Left renal cortex interstitium (tissue), 4 donors: ENCODE measurements around the gene AFDN. TPM values are rescaled to one million over a fixed set of nuclear protein-coding genes. Genes with fewer than 3 reads are reported as not detected.

Source experiments
- DNase-seq, 4 donors: peaks; one replicate each; pipeline ENCODE4 v3.0.0-alpha.2; 2013; ENCODE audit warnings: low read depth in 4 of 4, low spot score in 2 of 4, missing footprints in 1 of 4
- polyA plus RNA-seq, 4 donors: library from polyadenylated mRNA; unstranded; fragments of 120-200 nt; gene quantifications; one replicate each; pipeline ENCODE4 v1.2.1, GENCODE V29; 2013; ENCODE audit not compliant: insufficient read length in 4 of 4

Gene AFDN
- polyA plus RNA-seq, 4 donors, result 133 to 248 (median 191) TPM

DNA sequence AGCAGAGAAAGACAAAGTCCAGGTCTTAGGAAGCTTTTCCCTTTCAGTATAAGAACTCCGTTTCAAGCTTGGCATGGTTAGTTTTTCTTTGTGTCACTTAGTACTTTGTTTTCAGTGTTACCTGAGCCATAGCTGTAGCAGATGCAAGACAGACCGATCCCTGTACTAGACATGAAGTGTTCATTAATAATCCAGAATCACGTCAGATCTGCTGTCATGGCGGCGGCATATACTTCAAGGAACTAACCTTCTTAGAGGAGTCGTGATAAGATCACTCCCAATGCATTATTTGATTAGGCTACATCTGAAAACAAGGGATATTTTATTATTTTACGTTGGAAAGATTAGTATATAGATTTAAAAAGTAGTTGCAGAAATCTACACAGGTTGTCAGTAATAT lies 83.9 kb downstream of the AFDN start:
- no peak for DNase-seq

DNA sequence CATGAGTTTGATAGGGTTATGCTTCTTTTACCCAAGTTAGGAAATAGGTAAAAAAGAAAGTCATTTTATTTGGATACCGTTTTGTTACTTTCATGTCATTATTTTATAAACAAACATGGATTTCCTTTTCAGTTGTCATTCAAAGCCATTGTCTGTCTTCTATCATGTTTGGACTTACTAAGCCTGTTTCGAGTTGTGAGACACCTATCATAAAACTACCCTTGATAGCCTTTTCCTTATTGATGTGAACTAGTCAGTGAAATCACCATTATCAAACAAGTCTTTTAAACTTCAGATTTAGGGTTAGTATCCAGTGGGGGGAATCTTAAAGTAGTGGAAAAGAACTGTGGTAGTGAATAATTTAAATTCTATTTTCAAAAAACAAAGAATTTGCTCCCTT lies 85.8 kb downstream of the AFDN start:
- DNase-seq, result no peak

DNA sequence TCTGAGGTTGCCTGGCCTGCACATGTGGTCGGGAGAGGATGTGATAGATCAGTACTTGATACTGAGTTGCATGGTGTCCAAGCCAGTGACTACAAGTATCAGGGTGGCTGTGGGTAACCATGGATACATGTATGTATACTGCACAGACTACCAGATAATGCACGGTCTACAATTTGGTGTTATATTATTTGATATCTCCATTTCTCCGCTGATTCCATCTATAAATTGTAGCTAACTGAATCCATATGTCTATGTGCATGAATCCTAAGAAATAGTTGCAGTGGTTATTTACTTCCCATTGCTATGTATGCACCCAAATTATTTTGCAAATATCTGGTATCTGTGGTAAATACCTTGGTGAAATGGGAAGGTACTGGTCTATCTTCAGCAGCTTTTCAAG lies 87.0 kb downstream of the AFDN start:
- no peak for DNase-seq

DNA sequence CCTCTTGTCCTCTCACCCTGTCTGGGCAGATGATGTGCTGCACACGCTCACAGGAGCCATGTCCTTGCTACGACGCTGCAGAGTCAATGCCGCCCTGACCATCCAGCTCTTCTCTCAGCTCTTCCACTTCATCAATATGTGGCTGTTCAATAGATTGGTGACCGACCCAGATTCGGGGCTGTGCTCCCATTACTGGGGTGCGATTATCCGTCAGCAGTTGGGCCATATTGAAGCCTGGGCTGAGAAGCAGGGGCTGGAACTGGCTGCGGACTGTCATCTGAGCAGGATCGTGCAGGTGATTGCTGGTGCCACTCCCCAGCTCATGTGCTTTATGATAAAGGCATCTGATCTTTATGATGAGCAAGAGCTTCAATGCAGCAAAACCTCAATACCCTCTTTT lies 88.4 kb downstream of the AFDN start:
- DNase-seq, result no peak

DNA sequence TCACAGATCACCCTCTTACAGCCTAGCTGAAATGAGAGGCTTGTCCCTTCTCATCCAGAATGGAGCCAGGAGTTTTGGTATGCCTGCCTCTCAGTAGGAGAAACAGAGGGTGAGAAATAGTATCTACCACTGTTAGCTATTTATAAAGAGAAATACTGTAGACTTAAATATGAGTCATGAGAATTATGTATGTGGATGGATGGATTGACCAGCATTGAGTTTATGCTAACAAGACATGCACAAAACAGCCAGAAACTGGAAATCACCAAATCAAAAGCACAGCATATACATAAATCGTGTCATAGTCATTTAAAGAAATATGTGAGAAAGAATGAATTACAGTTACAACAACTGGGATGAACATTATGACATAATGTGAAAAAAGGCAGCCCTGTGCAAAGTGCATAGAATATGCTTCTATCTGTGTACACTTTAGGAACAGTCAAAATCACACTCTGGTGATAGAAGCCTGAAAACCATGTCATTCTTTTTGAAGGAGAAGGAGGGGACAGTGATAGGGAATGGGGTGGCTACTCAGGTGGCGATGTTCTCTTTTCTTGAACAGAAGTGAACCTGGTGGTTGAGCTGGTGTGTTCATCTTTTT lies 90.9 kb downstream of the AFDN start:
- DNase-seq, result no peak

DNA sequence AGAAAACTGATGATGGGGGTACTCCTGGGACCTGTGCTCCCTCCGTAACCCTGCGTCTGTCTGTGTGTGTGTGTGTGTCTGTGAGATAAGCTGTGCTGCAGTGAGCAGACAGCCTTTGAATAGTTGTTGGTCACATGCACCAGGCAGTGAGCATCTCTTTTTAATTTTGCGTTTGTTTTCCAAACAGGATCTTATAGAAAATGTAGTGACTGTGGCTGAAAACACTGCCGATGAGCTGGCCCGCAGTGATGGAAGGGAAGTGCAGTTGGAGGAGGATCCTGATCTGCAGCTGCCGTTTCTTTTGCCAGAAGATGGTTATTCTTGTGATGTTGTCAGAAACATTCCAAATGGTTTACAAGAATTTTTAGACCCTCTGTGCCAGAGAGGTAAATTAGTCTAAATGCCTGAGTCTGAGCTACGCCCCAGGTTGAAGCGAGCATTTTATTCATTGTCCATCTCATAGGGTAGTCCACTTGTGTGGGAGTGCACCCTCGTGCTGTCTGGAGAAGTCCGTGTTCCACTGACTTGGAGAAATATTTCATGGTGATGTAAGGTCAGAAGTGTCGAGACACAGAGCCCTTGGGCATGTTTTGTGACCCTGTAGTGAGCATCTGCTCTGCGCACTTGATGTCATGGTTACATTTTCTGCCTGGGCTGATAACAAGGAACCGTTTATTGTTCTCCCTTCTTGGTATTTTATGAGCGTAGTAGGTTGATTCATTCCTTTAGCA lies 92.0 kb downstream of the AFDN start:
- DNase-seq, result no peak

DNA sequence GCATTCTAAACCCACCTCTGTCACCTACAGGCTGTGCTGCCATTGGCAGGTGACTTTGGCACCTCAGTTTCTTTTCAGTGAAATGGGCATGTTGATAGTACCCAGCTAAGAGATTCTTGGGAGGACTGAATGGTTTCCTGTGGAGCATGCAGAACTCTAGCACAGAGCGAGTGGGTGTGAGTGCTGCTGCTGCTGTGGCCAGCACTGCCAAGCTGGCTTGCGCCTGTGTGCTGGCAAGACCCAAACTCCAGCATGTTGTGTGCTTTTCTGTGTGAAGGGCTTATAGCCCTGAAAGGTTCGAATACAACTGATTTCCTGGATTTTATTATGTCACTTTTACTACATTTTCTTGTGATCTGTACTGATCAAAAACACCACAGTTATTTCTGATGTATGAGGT lies 92.6 kb downstream of the AFDN start:
- DNase-seq, result no peak

DNA sequence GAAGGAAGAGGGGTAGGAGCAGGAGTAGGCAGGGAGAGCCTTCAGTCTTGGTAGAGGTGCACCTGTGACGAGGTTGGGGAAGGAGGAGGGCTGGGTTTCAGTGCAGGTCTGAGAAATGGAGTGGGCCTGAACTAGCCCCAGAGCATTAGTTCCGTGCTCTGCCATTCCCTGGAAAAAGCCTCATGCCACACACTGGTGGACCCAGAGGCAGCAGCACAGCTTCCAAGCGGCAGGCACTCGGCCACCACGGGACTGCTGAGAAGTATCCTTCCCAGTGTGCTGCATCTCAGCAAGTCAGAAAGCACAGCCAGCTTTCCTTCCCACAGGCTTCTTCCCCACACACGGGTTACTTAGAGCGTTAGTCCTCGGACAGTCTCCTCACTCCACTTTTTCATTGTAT lies 93.5 kb downstream of the AFDN start:
- no peak for DNase-seq

DNA sequence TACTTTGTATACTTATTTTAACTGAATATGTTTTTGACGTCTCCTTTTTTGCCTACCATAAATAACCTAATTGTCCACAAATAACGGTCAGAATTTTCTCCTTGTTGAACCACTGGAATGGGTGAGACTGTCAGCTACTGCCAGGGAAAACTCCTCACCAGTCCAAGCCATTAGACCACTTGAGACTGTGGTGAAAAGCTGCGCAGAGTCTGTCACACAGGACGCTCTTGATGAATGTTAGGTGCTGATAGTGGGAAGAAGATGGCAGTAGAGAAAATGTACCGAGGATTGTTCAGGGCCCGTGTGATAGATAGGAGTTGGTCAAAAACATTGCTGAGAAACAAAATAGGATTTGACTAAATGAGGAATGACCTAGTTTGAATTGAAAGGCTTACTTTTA lies 95.1 kb downstream of the AFDN start:
- DNase-seq, result no peak

DNA sequence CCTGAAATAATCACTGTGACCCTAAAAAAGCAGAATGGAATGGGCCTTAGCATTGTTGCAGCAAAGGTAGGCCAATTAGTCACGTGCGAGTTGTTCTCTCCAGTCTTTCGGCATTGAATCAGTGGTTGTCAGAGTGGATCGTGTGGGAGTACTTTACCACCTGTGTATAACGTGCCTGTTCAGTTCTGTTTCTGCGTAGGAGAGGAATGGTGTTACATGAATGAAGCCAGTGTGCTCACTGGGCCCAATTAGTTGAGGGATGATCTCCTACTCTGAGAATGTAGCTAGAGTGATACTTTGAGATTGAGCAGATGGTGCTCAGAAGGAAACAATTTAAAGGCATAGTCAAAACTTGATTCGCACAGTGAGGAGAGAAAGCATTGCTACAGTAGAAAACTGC lies 98.3 kb downstream of the AFDN start:
- no peak for DNase-seq

DNA sequence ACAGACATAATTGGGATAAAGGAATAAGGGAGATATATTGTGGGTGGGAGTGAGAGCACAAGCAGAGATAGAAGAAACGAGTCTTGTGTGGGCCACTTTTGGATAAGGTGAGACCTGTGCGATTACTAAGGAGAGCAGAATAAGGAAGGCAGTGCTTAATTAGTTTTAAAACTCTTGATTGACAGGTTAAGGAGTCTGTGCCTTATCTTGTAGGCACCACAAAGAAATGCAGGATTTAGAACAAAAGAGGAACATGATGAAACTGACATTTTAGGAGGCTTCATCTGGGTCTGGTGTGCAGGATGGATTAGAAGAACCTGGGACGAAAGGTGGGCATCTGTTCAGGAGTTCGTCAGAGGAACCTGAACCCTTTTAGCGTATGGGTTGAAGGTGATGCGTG lies 100.5 kb downstream of the AFDN start:
- DNase-seq, result no peak

DNA sequence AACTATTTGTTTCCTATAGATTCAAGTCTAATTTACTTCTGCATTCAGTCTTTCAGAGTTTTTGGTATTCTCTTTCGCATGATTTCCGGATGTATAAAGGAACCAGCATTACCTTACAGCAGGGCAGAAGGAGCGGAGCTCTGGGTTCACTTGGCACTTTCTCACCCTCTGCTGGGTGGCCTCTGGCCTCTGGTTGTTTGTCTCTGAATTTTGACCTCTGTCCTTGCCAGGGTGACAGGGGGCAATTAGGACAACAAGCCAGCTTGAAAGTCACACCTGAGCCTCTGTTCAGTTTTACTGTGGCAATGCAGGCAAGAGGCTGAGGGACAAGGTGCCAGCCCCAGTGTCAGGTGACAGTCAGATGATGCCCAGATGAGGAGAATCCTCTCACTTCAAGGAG lies 101.4 kb downstream of the AFDN start:
- DNase-seq, result no peak

DNA sequence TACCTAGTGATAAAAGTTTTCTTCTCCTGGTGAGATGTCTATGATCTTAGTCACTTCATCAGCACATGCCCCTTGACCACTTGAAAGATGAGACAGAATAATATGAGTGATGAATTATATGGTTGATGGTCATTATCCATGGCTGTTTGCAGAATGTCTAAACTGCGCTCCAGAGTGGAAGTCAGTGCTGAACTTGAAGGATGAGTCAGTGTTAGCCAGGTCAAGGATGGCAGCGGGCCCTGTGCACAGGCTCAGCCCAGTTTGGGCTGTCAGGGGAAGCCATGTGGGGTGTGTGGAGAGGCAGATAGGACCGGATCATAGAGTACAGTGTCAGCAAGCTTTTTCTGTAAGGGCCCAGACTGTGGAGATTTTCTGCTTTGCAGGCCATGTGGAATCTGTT lies 103.6 kb downstream of the AFDN start:
- no peak for DNase-seq

DNA sequence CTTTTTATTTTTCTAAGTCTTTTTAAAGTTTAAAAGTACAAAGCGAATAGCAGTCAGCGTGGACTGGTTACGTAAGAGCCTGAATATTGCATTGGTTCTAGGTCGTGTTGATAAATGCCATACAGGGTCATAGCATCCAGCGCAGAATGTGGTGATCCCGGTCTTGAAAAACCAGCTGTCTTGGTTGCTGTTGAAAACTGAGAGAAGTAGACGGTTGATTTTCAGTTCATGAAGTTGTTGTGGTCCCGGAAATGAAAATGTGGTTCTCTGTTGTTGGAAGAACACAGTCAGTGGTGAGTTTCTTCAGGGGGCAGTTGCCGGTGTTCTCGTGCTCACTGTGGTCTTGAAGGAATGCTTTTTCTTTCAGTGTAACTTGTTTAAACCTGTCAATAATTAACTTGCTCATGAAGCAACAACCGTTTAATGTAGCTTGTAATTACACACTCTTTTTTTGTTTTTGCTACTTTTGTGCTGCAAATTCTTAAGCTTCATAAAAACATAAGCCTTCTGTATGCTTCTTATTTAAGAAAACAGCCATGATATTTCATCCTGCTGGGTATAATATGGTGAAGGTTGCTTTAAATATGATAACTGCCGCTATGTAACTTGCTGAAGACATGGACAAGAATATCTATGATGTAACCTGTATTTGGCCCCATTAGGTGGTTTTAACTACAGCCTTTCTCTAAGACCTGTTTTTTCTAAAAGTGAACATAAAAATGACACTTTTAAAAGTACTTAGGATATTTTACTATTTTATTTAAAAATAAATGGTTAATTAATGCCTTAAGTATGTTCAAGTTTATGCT lies 106.0 kb downstream of the AFDN start:
- peak in 1 of 4 donors; percentile 39 for DNase-seq

DNA sequence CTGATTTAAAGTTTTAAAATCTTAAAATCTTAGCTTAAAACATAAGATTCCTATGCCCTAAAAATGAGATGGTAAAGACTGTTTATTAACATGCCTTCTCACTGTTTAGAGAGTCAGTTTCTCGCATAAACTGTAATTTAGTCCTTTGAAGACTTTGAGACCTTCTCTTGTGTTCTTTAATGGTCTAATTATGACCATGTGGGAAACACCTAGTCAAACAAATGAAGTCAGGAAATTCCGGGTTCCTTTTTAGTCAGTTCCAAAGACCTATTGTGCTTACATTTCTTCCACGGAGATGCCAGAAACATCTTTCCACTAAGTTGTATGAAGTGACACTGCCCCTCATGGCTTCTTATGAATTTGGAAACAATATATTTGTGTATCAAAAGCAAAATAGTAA lies 106.6 kb downstream of the AFDN start:
- DNase-seq, result no peak

DNA sequence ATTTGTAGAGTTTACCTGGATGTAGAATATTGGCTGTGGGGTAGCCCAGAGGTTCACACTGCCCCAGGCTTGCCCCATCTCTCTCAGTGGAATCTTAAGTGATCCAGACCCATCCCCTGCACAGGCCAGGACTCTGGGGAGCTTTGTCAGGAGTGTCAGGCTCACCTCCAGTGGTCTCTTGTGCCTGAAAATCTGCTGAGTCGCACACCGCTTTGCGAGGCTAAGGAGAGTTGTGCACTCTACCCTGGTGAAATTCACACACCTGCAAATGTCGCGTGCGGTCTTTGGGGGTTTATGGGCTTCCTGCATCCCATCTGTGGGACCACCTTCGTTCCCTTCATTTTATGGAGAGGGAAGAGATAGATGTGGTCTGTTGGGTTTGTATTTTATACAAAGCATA lies 107.1 kb downstream of the AFDN start:
- DNase-seq, result no peak

DNA sequence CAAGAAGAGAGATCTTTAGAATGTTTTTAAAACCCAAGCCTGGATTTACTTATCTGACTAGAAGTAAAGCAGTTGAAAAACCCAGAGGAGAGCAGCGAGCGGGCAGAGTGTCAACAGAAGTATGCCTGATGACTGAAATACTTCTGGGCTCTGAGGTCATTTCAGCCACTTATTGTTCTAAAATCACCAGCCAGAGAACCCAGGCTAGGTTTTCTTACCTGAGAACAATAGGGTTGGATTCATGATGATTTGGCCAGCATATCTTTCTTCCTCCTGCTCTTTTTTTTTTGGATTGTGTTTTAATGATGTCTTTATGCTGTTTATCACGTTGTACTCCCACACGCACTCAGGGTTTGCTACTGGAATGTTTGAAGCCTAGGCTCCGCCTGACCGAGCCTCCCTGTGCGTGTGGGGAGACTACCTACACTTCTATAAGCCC lies 107.7 kb downstream of the AFDN start:
- DNase-seq, result peak in 1 of 4 donors; percentile 38

DNA sequence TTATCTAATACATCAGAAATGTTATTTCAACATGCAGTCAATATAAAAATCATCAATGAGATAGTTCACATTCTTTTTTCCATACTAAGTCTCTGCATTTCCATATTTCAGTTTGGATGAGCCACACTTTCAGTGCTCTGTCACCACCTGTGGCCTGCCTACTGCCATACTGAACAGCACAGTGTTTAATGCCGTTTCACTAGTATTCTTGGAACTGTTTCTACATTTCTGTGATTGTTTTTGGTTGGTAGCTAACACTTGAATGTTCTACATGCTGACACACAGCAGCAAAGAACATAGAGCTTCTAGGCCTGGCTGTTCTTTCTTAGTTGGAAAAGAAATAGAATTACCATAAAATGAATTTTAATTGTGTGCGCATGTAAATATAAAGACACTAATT lies 109.3 kb downstream of the AFDN start:
- DNase-seq, result no peak

DNA sequence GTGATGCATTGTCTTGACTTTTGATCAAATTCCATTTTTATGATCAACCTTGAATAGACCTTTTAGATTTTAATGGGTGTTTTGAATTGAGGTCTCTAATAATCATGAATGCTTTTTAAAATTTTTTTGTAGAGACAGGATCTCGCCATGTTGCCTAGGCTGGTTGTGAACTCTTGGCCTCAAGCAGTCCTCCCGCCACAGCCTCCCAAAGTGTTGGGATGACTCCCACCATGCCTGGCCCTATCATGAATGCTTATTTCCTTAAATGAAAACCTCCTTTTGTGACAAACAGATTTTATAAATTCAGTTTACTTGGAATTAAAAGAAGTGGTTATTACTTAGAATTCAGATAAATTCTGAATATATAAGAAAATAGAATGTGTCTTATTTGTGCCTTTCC lies 110.6 kb downstream of the AFDN start:
- no peak for DNase-seq

DNA sequence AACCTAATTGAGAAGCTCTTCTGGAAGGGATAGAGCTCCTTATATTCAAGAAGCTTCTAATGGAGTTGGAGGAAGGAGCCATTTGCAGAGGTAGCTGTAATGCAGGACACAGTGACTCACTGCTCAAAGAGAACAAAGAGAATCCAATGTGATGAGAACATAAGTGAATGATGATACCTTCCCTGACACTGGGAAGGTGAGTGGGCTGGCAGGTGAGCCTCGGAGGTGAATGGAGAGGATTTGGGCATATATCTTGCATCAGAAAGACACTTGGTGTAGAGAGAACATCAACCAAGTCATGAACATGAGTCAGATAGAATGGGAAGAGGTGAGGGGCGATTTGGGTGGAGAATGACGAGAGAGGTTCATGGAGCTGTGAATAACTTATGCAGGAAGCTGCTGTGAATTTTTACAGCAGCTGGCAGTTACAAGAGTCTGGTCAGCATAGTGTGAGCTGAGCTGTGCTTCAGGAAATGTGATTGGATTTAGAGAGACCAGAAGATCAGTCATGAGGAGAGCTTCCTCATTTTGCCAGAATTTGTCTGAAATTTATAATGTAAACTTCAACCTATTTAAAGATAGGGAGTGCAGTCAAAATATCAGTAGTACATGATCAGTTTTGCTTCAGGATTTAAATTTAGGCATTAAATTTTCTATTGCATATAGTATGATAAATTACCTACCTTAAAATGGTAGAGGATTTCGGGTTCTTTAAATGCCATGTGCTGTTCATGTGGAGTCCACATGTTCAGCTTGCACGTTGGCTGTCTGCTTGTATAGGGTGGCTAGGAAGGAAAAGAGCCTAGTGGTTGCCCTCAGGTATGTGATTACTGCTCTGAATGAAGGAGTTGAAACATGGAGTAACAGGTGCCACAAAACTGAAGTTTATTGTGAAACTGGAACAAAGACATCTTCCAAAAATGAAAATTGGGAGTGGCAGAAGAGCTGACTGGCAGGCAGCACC lies 111.5 kb downstream of the AFDN start:
- no peak for DNase-seq

DNA sequence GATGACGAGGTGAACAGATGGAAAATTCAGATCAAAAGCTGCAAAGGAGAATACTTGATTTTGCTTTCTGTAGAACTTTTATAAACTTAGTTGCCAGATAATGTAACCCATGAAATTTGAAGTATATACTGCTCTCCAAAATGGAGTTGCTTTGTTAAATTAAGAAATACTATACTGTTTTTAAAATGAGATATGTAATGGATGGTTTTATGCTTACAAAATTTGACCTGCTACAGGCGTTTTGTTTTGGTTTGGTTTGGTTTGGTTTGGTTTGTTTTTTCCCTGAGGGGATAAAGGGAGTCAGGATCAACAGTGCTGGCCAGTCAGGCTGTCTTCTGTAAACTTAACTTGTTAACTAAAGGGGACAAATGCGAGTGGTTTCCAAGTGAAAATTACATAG lies 115.1 kb downstream of the AFDN start:
- no peak for DNase-seq
